H4 (cell line): Measurements from ENCODE around the gene DEFB114. TPM values are rescaled to one million over a fixed set of nuclear protein-coding genes. Genes with fewer than 3 reads are reported as not detected.
"Not testable (repeated sequence)": the region's sequence is repeated elsewhere in the genome, so short reads cannot be mapped to it uniquely, and the experiment has no call there.

Experiments used
- DNase-seq: peaks from one replicate; pipeline ENCODE4 v3.0.0-alpha.2; 2015; ENCODE audit warnings: low spot score
- total RNA-seq: library from RNA; depleted of rRNA; stranded (reverse); fragments of >200 nt; shearing (Covaris generic); gene quantifications from 2 replicates; pipeline ENCODE4 v1.2.3, GENCODE V29; 2014; rRNA removed

Gene DEFB114
- total RNA-seq, result not detected in 2 replicates

- DNase-seq, result no peak
Measured at GRCh38 chr6:49964064-49964463, at the start of gene DEFB114. Gene DEFB114 (minus strand): TSS chr6:49964164. CDS start chr6:49964105, 59 bp downstream.

- DNase-seq, result peak; percentile 35
Measured at GRCh38 chr6:50007819-50008218, 43.9 kb upstream of the DEFB114 start.

- DNase-seq, result no peak
Measured at GRCh38 chr6:50003139-50003538, 39.2 kb upstream of the DEFB114 start.

- no peak for DNase-seq
Measured at GRCh38 chr6:49995278-49995677, 31.3 kb upstream of the DEFB114 start.

DNA sequence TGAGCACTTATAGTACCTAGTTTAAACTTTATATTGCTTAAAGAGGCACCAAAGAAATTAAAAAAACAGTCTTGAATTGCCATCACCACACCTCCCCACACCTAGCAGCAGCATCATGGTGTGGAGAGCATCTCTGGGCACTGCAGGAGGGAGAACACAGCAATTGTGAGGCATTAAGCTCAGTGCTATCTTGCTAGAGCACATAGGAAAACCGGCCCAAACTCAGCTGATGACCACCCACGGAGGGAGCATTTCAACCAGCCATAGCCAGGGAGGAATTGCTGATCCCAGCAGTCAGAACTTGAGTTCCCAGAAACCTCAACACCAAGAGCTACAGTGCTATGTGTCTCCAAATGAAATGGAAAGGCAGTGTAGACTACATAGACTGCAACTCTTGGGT is 24.9 kb upstream of the DEFB114 start:
- DNase-seq, result no peak

- no peak for DNase-seq
Measured at GRCh38 chr6:49987749-49988148, 23.8 kb upstream of the DEFB114 start.

GRCh38 chr6:49986551-49986950 is 22.6 kb upstream of the DEFB114 start:
- no peak for DNase-seq

- DNase-seq, result no peak
Measured at GRCh38 chr6:49982046-49982445, 18.1 kb upstream of the DEFB114 start.

DNA sequence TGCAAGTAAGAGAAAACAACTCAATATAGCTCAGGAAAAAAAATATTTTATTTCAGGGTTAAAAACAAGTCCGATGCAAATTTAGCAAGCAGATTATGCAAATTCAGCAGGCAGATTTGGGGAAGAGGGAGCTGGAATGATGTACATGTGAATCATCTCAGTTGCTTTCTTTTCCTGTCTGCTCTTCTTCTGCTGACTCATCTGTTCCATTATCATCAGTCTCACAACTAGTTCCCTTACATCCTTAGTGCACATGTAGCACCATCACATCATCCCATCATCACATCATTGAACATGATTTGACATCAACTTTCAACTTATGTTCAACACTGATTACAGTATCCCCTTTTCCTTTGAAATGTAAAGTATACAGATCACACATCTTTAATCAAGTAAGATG is 16.9 kb upstream of the DEFB114 start:
- DNase-seq, result no peak

- peak; percentile 30 for DNase-seq
Measured at GRCh38 chr6:49979584-49979983, 15.6 kb upstream of the DEFB114 start.

DNA sequence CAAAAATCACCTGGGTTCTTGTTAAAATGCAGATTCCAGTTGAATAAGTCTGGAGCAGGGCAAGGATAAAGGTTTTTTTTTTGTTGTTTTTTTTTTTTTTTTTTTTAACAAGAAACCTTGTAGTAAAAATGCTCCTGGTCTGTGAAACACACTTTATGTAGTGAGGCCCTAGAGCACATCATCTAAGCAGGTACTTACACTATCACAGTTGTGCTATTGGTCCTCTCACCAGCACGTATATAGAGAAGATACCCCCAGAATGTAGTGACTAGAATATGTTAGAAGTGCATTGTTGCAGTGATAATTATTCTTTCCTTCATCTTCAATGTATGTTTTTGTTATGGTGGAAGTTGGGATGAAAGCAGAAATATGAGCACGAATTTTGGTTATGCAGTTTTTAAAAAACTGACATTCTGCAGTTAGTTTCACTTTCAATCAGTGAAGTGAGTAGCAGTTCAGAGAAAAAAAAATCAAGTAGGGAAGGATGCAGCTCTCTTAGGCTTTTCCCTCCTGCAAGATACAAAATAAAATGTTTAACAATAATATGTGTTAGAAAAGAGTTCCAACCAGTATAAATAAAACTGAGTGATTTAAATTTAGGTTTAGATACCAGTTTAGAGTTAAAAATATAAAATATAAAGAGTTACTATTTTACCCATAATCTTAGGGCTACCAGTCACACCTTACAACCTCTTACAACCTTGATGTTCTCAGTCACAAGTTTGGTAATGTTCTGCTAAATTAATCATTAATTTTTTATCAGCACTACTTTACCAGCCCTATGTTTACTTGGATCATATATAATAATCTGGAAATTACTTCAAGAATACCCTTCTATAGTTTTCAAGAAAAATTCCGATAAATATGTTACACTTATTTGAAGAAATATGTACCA is 14.6 kb upstream of the DEFB114 start:
- DNase-seq, result no peak

GRCh38 chr6:49969605-49970004 is 5.6 kb upstream of the DEFB114 start, which contains the start of gene DEFB113:
Gene DEFB113 (minus strand): TSS chr6:49969625. CDS start chr6:49969625, 0 bp downstream.
- no peak for DNase-seq

GRCh38 chr6:49966823-49967222 is 2.9 kb upstream of the DEFB114 start:
- no peak for DNase-seq

DNA sequence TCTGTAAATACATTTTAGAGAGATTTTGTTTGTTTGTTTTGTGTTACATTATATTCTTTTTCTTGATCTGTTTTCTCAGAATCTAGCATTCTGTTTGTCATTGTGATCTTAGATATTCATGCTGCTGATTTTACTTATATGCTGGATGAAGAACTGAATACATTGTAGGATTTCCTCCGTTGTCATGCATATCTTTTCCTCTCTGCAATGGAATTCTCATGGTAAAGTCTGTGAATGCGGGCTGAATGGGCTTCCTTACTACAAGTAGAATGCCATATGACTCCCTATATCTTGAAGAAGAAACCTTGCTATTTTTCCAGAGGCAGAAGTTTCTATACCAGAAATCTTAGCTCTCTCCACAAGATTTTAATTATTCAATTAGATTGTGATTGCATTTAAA is 2.4 kb upstream of the DEFB114 start:
- no peak for DNase-seq

DNA sequence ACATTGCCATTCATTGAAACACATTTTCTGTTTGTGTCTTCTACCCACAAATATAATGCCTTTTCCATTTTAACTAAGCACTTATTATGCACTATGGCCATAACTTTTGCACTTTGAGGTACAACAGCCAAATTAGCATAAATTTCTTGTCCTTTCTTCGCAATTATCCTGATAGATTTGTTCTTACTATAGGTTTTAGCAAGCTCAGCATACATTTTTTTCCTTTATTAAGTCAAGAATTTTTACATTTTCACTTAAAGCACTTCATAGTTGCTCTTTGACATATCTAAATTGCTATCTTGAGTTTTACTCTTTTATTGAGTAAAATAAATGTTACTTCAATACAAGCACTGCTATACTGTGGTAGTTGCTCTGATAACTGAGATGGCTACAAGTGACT is 5.8 kb downstream of the DEFB114 start:
- DNase-seq, result no peak

- DNase-seq, result no peak
Measured at GRCh38 chr6:49955847-49956246, 8.1 kb downstream of the DEFB114 start.

- DNase-seq, result no peak
Measured at GRCh38 chr6:49951926-49952325, 12.0 kb downstream of the DEFB114 start.

- DNase-seq, result no peak
Measured at GRCh38 chr6:49950415-49950751, 13.6 kb downstream of the DEFB114 start.

GRCh38 chr6:49949062-49949461 is 14.9 kb downstream of the DEFB114 start:
- no peak for DNase-seq

GRCh38 chr6:49946835-49947234 is 17.1 kb downstream of the DEFB114 start:
- no peak for DNase-seq

GRCh38 chr6:49944068-49944467 is 19.9 kb downstream of the DEFB114 start:
- DNase-seq, result not testable (repeated sequence)

GRCh38 chr6:49939993-49940498 is 23.9 kb downstream of the DEFB114 start:
- peak; percentile 62 for DNase-seq

GRCh38 chr6:49937811-49938210 is 26.2 kb downstream of the DEFB114 start:
- no peak for DNase-seq
